Measurements from ENCODE around the gene STAB1.

DNA sequence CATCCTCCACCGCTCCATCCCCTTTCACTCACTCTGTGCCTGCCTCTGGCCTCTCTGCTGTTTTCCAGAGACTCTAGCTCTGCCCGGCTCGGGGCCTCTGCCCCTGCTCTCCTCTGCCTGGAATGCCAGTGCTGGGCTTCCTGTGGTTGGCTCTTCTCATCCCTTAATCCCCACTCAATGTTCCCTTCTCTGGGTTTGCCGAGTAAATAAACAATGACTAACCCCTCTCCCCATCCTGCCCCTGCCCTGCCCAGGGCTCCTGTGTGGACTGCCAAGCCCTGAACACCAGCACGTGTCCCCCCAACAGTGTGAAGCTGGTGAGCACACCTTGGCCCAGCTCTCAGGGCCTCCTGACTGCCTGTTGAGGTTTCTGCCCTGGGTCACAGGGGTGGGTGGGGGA is 12.2 kb downstream of the STAB1 start:
- TF ChIP-seq POLR2AphosphoS5 (IDR thresholded peaks at IDR 0.05) (no peak), POLR2A (IDR thresholded peaks at IDR 0.05) (no peak)
- TF ChIP-seq, protein P1, sequence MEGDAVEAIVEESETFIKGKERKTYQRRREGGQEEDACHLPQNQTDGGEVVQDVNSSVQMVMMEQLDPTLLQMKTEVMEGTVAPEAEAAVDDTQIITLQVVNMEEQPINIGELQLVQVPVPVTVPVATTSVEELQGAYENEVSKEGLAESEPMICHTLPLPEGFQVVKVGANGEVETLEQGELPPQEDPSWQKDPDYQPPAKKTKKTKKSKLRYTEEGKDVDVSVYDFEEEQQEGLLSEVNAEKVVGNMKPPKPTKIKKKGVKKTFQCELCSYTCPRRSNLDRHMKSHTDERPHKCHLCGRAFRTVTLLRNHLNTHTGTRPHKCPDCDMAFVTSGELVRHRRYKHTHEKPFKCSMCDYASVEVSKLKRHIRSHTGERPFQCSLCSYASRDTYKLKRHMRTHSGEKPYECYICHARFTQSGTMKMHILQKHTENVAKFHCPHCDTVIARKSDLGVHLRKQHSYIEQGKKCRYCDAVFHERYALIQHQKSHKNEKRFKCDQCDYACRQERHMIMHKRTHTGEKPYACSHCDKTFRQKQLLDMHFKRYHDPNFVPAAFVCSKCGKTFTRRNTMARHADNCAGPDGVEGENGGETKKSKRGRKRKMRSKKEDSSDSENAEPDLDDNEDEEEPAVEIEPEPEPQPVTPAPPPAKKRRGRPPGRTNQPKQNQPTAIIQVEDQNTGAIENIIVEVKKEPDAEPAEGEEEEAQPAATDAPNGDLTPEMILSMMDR (IDR thresholded peaks at IDR 0.05): no peak

All from breast epithelium (tissue), 3 donors.